Fibroblast of the aortic adventitia (primary cell): ENCODE measurements around the gene ADGRB3. TPM values are rescaled to one million over a fixed set of nuclear protein-coding genes. Genes with fewer than 3 reads are reported as not detected.
"Not testable (repeated sequence)": the region's sequence is repeated elsewhere in the genome, so short reads cannot be mapped to it uniquely, and the experiment has no call there.

Source experiments
- DNase-seq: peaks from one replicate; pipeline ENCODE4 v3.0.0-alpha.2; 2010; ENCODE audit warnings: low read depth
- H3K4me3 ChIP-seq: 2 replicates; pipeline ENCODE4 v1.5.1; 2011; ENCODE audit warnings: low read depth, mild to moderate bottlenecking, control low read depth, low read length, moderate library complexity
- total RNA-seq: library from RNA; depleted of rRNA; stranded (reverse); fragments of >200 nt; gene quantifications from 2 replicates; pipeline ENCODE4 v1.2.3, GENCODE V29; 2012; ENCODE audit warnings: low replicate concordance
- TF ChIP-seq, protein P1 (sequence below): IDR thresholded peaks from 2 replicates; pipeline ENCODE4 v1.5.1; 2011; ENCODE audit warnings: mild to moderate bottlenecking, low read length, control low read depth, inconsistent platforms; ENCODE audit not compliant: insufficient read depth

The ADGRB3 gene
- total RNA-seq, 1 donor: 1.4 TPM

DNA sequence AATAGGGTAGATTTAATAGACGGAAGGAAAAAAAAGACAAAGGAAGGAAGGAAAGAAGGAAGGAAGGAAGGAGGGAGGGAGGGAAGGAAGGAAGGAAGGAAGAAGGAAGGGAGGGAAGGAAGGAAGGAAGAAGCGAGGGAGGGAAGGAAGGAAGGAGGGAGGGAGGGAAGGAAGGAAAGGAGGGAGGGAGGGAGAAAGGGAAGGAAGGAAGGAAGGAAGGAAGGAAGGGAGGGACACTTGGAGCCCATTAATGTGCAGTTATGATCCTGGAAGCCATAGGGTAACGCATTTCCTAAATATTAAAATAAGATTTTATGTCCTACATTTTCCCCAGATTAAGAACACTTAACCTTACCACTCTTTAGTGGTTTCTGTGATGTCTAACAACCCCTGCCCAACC lies 465.7 kb downstream of the ADGRB3 start:
- TF ChIP-seq, protein P1, sequence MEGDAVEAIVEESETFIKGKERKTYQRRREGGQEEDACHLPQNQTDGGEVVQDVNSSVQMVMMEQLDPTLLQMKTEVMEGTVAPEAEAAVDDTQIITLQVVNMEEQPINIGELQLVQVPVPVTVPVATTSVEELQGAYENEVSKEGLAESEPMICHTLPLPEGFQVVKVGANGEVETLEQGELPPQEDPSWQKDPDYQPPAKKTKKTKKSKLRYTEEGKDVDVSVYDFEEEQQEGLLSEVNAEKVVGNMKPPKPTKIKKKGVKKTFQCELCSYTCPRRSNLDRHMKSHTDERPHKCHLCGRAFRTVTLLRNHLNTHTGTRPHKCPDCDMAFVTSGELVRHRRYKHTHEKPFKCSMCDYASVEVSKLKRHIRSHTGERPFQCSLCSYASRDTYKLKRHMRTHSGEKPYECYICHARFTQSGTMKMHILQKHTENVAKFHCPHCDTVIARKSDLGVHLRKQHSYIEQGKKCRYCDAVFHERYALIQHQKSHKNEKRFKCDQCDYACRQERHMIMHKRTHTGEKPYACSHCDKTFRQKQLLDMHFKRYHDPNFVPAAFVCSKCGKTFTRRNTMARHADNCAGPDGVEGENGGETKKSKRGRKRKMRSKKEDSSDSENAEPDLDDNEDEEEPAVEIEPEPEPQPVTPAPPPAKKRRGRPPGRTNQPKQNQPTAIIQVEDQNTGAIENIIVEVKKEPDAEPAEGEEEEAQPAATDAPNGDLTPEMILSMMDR: no peak
- no peak for DNase-seq
- no peak overlapping the region for H3K4me3 ChIP-seq

DNA sequence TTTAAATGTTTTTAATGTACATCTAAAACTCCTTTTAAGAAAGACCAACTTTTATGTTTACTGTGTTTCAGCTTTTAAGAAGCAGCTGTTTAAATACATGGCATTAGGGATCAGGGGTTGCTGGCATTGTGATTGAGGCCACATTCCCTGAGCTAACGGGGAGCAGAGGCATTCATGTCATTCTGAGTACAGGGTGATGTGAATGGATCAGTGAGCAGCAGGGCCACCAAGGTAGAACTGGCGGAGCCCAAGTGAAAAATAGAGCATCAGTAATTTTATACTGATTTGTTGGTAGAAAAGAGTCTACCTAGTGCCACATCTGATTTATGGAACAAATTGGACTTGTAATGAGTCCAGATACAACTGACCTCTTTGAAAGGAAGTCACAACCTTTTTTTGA lies 467.3 kb downstream of the ADGRB3 start:
- no peak for DNase-seq
- TF ChIP-seq, protein P1: no peak
- H3K4me3 ChIP-seq: no peak overlapping the region

DNA sequence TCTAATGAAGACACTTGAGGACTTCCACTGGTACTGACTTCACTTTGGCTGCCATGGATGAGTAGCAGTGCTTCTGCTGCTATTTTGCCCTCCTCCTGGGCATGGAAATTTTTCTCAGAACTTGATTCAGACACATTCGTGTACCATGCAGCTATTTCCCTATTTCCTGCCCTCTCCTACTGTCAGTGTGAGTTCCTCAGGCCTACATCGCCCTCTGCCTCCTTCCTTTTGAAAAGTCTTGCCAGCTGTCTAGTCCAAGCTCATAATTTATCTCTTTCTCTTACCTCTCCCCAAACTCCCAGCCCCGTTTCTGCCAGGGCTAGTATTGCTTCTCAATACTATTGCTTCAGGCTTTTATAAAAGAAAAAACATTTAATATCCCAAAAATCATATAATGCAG lies 470.2 kb downstream of the ADGRB3 start:
- DNase-seq: no peak
- TF ChIP-seq, protein P1: no peak
- H3K4me3 ChIP-seq: no peak overlapping the region

DNA sequence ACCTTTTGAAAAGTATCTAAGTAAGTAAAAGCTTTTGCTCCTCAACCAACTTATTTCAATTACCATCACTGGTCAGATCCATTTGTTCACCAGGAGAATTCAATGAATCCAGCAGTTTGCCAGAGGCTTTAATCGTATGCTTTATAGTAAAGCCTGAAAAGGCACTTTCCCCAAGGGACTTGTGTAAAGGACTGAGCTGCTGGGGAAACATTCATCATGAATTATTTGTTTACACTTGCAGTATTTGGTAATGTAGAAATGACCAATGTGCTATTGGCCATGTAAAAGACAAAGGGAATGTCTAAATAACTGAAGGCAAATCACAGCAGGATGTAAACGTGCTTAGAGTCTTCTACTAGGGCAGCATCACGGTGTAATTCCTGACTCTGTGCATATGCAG lies 471.4 kb downstream of the ADGRB3 start:
- TF ChIP-seq, protein P1: no peak
- DNase-seq: no peak
- no peak overlapping the region for H3K4me3 ChIP-seq

DNA sequence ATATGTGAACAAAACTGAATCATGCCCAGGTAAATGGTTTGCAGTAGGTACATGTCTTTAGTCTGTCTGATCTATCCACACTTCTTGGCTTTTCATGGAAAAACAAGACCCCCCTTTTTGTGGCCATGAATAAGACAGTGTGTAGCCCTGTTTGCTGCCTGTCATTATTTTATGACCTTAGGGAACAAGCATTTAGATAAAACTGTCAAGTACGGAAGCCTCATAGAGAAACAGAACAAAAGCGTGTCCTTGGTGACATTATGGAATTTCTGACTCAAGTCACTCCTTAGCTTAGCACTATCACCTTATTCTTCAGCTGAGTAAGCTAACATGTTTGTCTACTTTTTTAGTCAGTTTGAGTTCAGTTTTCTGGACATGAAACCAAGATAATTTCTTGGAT lies 476.2 kb downstream of the ADGRB3 start:
- TF ChIP-seq, protein P1: no peak
- no peak overlapping the region for H3K4me3 ChIP-seq
- no peak for DNase-seq

DNA sequence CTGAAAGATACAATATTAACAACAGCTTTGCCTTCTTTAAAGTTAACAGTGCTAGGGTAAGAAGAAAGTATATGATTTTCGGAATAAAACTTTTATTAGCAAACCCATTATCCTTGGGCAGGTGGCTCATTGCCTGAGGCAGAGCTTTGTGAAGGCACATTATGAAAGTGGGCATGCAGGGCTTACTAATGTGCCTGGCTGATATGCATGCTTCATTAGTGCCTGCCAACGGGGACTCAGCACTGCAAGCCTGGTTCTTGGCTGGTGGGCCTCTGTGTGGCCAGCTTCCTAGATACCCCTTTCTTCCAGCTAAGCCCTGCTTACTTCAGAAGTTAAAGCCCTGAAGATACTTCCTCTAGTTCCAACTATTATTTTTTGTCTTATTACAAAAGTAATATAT lies 481.6 kb downstream of the ADGRB3 start:
- H3K4me3 ChIP-seq: no peak overlapping the region
- TF ChIP-seq, protein P1: no peak
- no peak for DNase-seq

DNA sequence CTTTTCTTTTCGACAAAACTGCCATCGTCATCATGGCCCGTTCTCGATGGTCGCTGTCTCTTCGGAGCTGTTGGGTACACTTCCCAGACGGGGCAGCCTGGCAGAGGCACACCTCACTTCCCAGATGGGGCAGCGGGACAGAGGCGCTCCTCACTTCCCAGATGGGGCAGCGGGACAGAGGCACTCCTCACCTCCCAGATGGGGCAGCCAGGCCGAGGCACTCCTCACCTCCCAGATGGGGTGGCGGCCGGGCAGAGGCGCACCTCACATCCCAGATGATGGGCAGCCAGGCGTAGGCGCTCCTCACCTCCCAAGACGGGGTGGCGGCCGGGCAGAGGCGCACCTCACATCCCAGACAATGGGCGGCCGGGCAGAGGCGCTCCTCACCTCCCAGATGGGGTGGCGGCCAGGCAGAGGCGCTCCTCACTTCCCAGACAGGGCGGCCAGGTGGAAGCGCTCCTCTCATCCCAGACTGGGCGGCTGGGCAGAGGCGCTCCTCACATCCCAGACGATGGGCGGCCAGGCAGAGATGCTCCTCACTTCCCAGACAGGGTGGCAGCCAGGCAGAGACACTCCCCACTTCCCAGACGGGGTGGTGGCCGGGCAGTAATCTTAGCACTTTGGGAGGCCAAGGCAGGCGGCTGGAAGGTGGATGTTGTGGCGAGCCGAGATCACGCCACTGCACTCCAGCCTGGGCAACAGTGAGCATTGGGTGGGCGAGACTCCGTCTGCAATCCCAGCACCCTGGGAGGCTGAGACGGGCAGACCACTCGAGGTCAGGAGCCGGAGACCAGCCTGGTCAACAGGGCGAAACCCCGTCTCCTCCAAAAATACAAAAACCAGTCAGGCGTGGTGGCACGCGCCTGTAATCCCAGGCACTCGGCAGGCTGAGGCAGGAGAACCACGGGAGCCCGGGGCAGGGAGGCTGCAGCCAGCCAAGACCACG lies 486.7 kb downstream of the ADGRB3 start:
- H3K4me3 ChIP-seq, DNase-seq: not testable (repeated sequence)
